ENCODE data around the gene STRA6.

The STRA6 gene

GRCh38 chr15:74130849-74131627, 71.5 kb downstream of the STRA6 start:
- no peak for FAIRE-seq

GRCh38 chr15:74130155-74130848, 72.3 kb downstream of the STRA6 start, which contains the start of gene ISLR2:
ISLR2 (plus strand) TSS chr15:74130586; CDS start chr15:74132755, 2,169 bp downstream.
- FAIRE-seq: no peak

- FAIRE-seq: no peak
These were observed 72.9 kb downstream of the STRA6 start for GRCh38 chr15:74129586-74130154.

Data from colon (tissue), 2 donors.